HepG2 (cell line): ENCODE results near the gene FAAP20. TPM values are rescaled to one million over a fixed set of nuclear protein-coding genes. Genes with fewer than 3 reads are reported as not detected.

ENCODE experiments used
- AFF4 ChIP-seq: sonication (generic); formaldehyde crosslinking; IDR thresholded peaks from 2 replicates; pipeline ENCODE4 v1.4.0; 2020; ENCODE audit warnings: missing genetic modification reagents
- CBX1 ChIP-seq: IDR thresholded peaks from one replicate; pipeline ENCODE4 v1.6.1; 2016; ENCODE audit warnings: antibody characterized with exemption, low read depth
- DNMT3B ChIP-seq: conservative IDR thresholded peaks from 2 replicates; pipeline ENCODE4 v1.6.1; 2016; ENCODE audit warnings: missing biosample characterization, control low read depth
- HDAC1 ChIP-seq: sonication (generic); formaldehyde crosslinking; IDR thresholded peaks from 2 replicates; pipeline ENCODE4 v1.5.1; 2020; ENCODE audit warnings: mild to moderate bottlenecking, missing genetic modification reagents
- TEF ChIP-seq: sonication (generic); formaldehyde crosslinking; IDR thresholded peaks from 2 replicates; pipeline ENCODE4 v1.5.0; 2020; ENCODE audit warnings: missing genetic modification reagents
- THAP7 ChIP-seq: sonication (generic); formaldehyde crosslinking; IDR thresholded peaks from 2 replicates; pipeline ENCODE4 v1.8.1; 2023; ENCODE audit warnings: mild to moderate bottlenecking, missing genetic modification reagents
- UBTF ChIP-seq: sonication (generic); formaldehyde crosslinking; IDR thresholded peaks from 2 replicates; pipeline ENCODE4 v1.4.0; 2020; ENCODE audit warnings: mild to moderate bottlenecking, missing genetic modification reagents
- ZBTB4 ChIP-seq: sonication (generic); formaldehyde crosslinking; IDR thresholded peaks from 2 replicates; pipeline ENCODE4 v1.4.0; 2020; ENCODE audit warnings: missing genetic modification reagents, mild to moderate bottlenecking, borderline replicate concordance
- ZMAT5 ChIP-seq: sonication (generic); formaldehyde crosslinking; IDR thresholded peaks from 2 replicates; pipeline ENCODE4 v1.5.0; 2020; ENCODE audit warnings: mild to moderate bottlenecking, low read depth, missing genetic modification reagents, borderline replicate concordance
- ZNF232 ChIP-seq: sonication (generic); formaldehyde crosslinking; IDR thresholded peaks from 2 replicates; pipeline ENCODE4 v1.4.0; 2020; ENCODE audit warnings: missing genetic modification reagents, borderline replicate concordance
- ZNF264 ChIP-seq: sonication (generic); formaldehyde crosslinking; IDR thresholded peaks from 2 replicates; pipeline ENCODE4 v1.4.0; 2020; ENCODE audit warnings: missing genetic modification reagents
- ZNF547 ChIP-seq: sonication (generic); formaldehyde crosslinking; IDR thresholded peaks from 2 replicates; pipeline ENCODE4 v1.5.1; 2020; ENCODE audit warnings: mild to moderate bottlenecking, missing genetic modification reagents
- ZNF598 ChIP-seq: sonication (generic); formaldehyde crosslinking; IDR thresholded peaks from 2 replicates; pipeline ENCODE4 v1.5.1; 2020; ENCODE audit warnings: mild to moderate bottlenecking, missing genetic modification reagents, borderline replicate concordance
- ZNF605 ChIP-seq: sonication (generic); formaldehyde crosslinking; IDR thresholded peaks from 2 replicates; pipeline ENCODE4 v1.8.0; 2022; ENCODE audit warnings: mild to moderate bottlenecking, missing genetic modification reagents
- ZNF891 ChIP-seq: sonication (generic); formaldehyde crosslinking; IDR thresholded peaks from 2 replicates; pipeline ENCODE4 v1.5.0; 2020; ENCODE audit warnings: mild to moderate bottlenecking, missing genetic modification reagents
- polyA plus RNA-seq, 8 experiments: library from polyadenylated mRNA; depleted of rRNA in 3 of 8; stranded (reverse) in 7 of 8; unstranded in 1 of 8; fragments of >200 nt; fragmentation: Illumina TruSeq in 4 of 8; extraction: Trizol in 4 of 8; gene quantifications; 2 replicates each; pipeline versions ENCODE4 v1.2.1 to v1.2.3, GENCODE V29; 2011 to 2016; ENCODE audit warnings: low read depth in 4 of 8, missing spikeins in 1 of 8, mixed read lengths in 1 of 8; ENCODE audit not compliant: insufficient read depth in 1 of 8
- total RNA-seq, 5 experiments: library from RNA; depleted of rRNA; stranded (reverse); fragments of >200 nt; fragmentation: Illumina TruSeq; extraction: Trizol; gene quantifications; 2 replicates each; pipeline ENCODE4 v1.2.3, GENCODE V29; 2016; ENCODE audit warnings: low read depth in 1 of 5

FAAP20 gene
- total and polyA plus RNA-seq, 2 of the 13 experiments (the other 11 are each of a cell fraction or from before 2014, with no cell fraction given), result 9.6 to 10.8 TPM

- TF ChIP-seq ZMAT5 (CRISPR knock-in tag), result no peak
- no peak for TF ChIP-seq AFF4 (CRISPR knock-in tag)
- TF ChIP-seq DNMT3B (CRISPR knock-in tag), result no peak
- peak; percentile 78 for TF ChIP-seq ZNF891 (CRISPR knock-in tag)
- no peak for TF ChIP-seq ZNF264 (CRISPR knock-in tag)
- TF ChIP-seq ZNF547 (CRISPR knock-in tag), result peak; percentile 54; the same call in 1 of the 2 replicates
- TF ChIP-seq THAP7 (CRISPR knock-in tag), result no peak
- peak; percentile 56; the same call in 1 of the 2 replicates for TF ChIP-seq ZBTB4
- no peak for TF ChIP-seq CBX1
- peak; percentile 43; the same call in 1 of the 2 replicates for TF ChIP-seq HDAC1 (CRISPR knock-in tag)
- TF ChIP-seq TEF (CRISPR knock-in tag), result no peak
- no peak for TF ChIP-seq ZNF232 (CRISPR knock-in tag)
- 0 out of 2 replicates have a peak, but pooled peaks have one; percentile 20 for TF ChIP-seq ZNF605 (CRISPR knock-in tag)
- TF ChIP-seq UBTF (CRISPR knock-in tag), result peak; percentile 72; the same call in 1 of the 2 replicates
- TF ChIP-seq ZNF598, result peak; percentile 73; the same call in 1 of the 2 replicates
Measured at GRCh38 chr1:2193514-2194281, 874 bp downstream of the FAAP20 start (continued).
